Osteocyte (in vitro differentiated cells): ENCODE measurements around the gene CCL19. TPM values are rescaled to one million over a fixed set of nuclear protein-coding genes. Genes with fewer than 3 reads are reported as not detected.
A peak's percentile ranks its signal among the peaks of the same experiment; 100 is the strongest.

Experiments used
- DNase-seq: peaks from one replicate; pipeline ENCODE4 v3.0.0; 2021; ENCODE audit warnings: mixed read lengths; ENCODE audit not compliant: unreplicated experiment; ENCODE audit errors: extremely low spot score
- H3K27ac Mint-ChIP-seq: one replicate; pipeline ENCODE4 v1.8.0; 2021; ENCODE audit warnings: mild to moderate bottlenecking, mixed read lengths; ENCODE audit not compliant: unreplicated experiment
- H3K27me3 Mint-ChIP-seq: one replicate; pipeline ENCODE4 v1.8.0; 2021; ENCODE audit warnings: mixed read lengths; ENCODE audit not compliant: unreplicated experiment
- H3K36me3 Mint-ChIP-seq: one replicate; pipeline ENCODE4 v1.8.0; 2021; ENCODE audit warnings: mixed read lengths; ENCODE audit not compliant: unreplicated experiment
- H3K4me1 Mint-ChIP-seq: one replicate; pipeline ENCODE4 v1.8.0; 2021; ENCODE audit warnings: mixed read lengths; ENCODE audit not compliant: unreplicated experiment
- H3K4me3 Mint-ChIP-seq: one replicate; pipeline ENCODE4 v1.8.0; 2021; ENCODE audit warnings: mild to moderate bottlenecking, moderate library complexity, mixed read lengths; ENCODE audit not compliant: unreplicated experiment
- H3K9me3 Mint-ChIP-seq: one replicate; pipeline ENCODE4 v1.8.0; 2021; ENCODE audit warnings: mixed read lengths; ENCODE audit not compliant: unreplicated experiment
- CTCF ChIP-seq: fragments of 200-600 bp; sonication (generic); IDR thresholded peaks from 2 replicates; pipeline ENCODE4 v1.5.0; 2021; ENCODE audit warnings: antibody characterized with exemption, mild to moderate bottlenecking, moderate library complexity
- total RNA-seq: library from RNA; stranded (reverse); gene quantifications from 2 replicates; pipeline ENCODE4 v1.2.1, GENCODE V29; 2021

The CCL19 gene
- total RNA-seq, 1 donor from 2014 or later: not detected

GRCh38 chr9:34684816-34685215 lies 6.3 kb downstream of the CCL19 start:
- Mint-ChIP-seq H3K27ac (no peak overlapping the region), H3K4me3 (no peak overlapping the region), H3K4me1 (no peaks in the 10 kb centered on the region), H3K36me3 (no peaks in the 10 kb centered on the region), H3K27me3 (no peaks in the 10 kb centered on the region), H3K9me3 (no peaks in the 10 kb centered on the region)
- no peak for TF ChIP-seq CTCF
- no peak for DNase-seq

GRCh38 chr9:34684145-34684544 lies 6.9 kb downstream of the CCL19 start:
- no peak overlapping the region for H3K27ac Mint-ChIP-seq
- no peaks in the 10 kb centered on the region for H3K9me3 Mint-ChIP-seq
- TF ChIP-seq CTCF: no peak
- H3K27me3 Mint-ChIP-seq: no peaks in the 10 kb centered on the region
- no peaks in the 10 kb centered on the region for H3K4me1 Mint-ChIP-seq
- no peak for DNase-seq
- H3K36me3 Mint-ChIP-seq: no peaks in the 10 kb centered on the region
- no peak overlapping the region for H3K4me3 Mint-ChIP-seq

- no peak overlapping the region for H3K4me3 Mint-ChIP-seq
- H3K4me1 Mint-ChIP-seq: no peaks in the 10 kb centered on the region
- no peaks in the 10 kb centered on the region for H3K36me3 Mint-ChIP-seq
- no peaks in the 10 kb centered on the region for H3K9me3 Mint-ChIP-seq
- TF ChIP-seq CTCF: no peak
- no peaks in the 10 kb centered on the region for H3K27me3 Mint-ChIP-seq
- H3K27ac Mint-ChIP-seq: no peak overlapping the region
- DNase-seq: no peak
These were observed 15.2 kb downstream of the CCL19 start for GRCh38 chr9:34675869-34676268.

- TF ChIP-seq CTCF: peak; percentile 66
- Mint-ChIP-seq H3K4me1 (no peaks in the 10 kb centered on the region), H3K36me3 (no peaks in the 10 kb centered on the region), H3K27ac (no peak overlapping the region), H3K4me3 (no peak overlapping the region), H3K27me3 (no peaks in the 10 kb centered on the region), H3K9me3 (no peaks in the 10 kb centered on the region)
- no peak for DNase-seq
These were observed 15.9 kb downstream of the CCL19 start for GRCh38 chr9:34675048-34675714.

GRCh38 chr9:34674440-34674839 lies 16.6 kb downstream of the CCL19 start:
- no peaks in the 10 kb centered on the region for H3K27me3 Mint-ChIP-seq
- no peak for DNase-seq
- H3K36me3 Mint-ChIP-seq: no peaks in the 10 kb centered on the region
- no peak overlapping the region for H3K27ac Mint-ChIP-seq
- no peak for TF ChIP-seq CTCF
- no peaks in the 10 kb centered on the region for H3K4me1 Mint-ChIP-seq
- H3K9me3 Mint-ChIP-seq: no peaks in the 10 kb centered on the region
- no peak overlapping the region for H3K4me3 Mint-ChIP-seq
